ENCODE data around the gene PUSL1.

PUSL1 gene

GRCh38 chr1:1306070-1306660, 2.2 kb upstream of the PUSL1 start:
- no peak overlapping the region for H2BK5ac ChIP-seq (ENCODE audit: low read depth, low read length, poor library complexity, severe bottlenecking)
- peaks cover 63% of the 10 kb centered on the region for H3K4me1 ChIP-seq (ENCODE audit: control insufficient read depth, insufficient read depth, low read depth, low read length)
- H3K23ac ChIP-seq (ENCODE audit: low read length in 2 of 2): no peak overlapping the region
- peak overlapping the region in 1 of 2 experiments; percentile 93 for H3K14ac ChIP-seq (ENCODE audit: low read length in 2 of 2)
- H2BK120ac ChIP-seq (ENCODE audit: low read depth, low read length): peak overlapping the region; percentile 36
- H3K18ac ChIP-seq (ENCODE audit: low read depth in 1 of 2, low read length in 2 of 2): peak overlapping the region; percentile 40 to 71
- H3K4me3 ChIP-seq (ENCODE audit: insufficient read depth in 1 of 2, low read depth in 1 of 2, low read length in 2 of 2): peak overlapping the region in 1 of 2 experiments; percentile 89
- peak overlapping the region; percentile 81 for H3K27ac ChIP-seq (ENCODE audit: low read length, poor library complexity, severe bottlenecking)
- no peak overlapping the region for H2AFZ ChIP-seq (ENCODE audit: low read depth, low read length)
- peak overlapping the region; percentile 80 for H3K4me2 ChIP-seq (ENCODE audit: low read length, poor library complexity, severe bottlenecking)
- H2BK12ac ChIP-seq (ENCODE audit: low read length in 2 of 2): peak overlapping the region; percentile 35 to 89
- peak overlapping the region; percentile 82 for H3K9ac ChIP-seq (ENCODE audit: low read length)
- WGBS: 47% methylated on average over 11 of the region's 11 CpGs
- peaks cover 22% of the 10 kb centered on the region for H3K79me1 ChIP-seq (replicated peaks; ENCODE audit: low read length, poor library complexity, severe bottlenecking)
- H3K4ac ChIP-seq (ENCODE audit: low read depth in 1 of 2, low read length in 2 of 2): peak overlapping the region in 1 of 2 experiments; percentile 74
- peak overlapping the region; percentile 52 for H4K8ac ChIP-seq (ENCODE audit: low read length)
- H2BK15ac ChIP-seq (ENCODE audit: low read depth, poor library complexity, severe bottlenecking): peak overlapping the region; percentile 26
- H4K91ac ChIP-seq (ENCODE audit: low read length): peak overlapping the region; percentile 14
- peak overlapping the region; percentile 33 for H2AK5ac ChIP-seq (ENCODE audit: low read length, severe bottlenecking)
- H3K9me3 ChIP-seq (ENCODE audit: control insufficient read depth, low read length): no peaks in the 10 kb centered on the region
- peaks cover 13 to 49% of the 10 kb centered on the region in 2 experiments for H3K36me3 ChIP-seq (ENCODE audit: control insufficient read depth in 1 of 2, insufficient read depth in 2 of 2, low read depth in 1 of 2, low read length in 2 of 2)
- DNase-seq: peak; percentile 52
- H3K27me3 ChIP-seq (ENCODE audit: control insufficient read depth in 1 of 2, insufficient read depth in 1 of 2, low read length in 2 of 2): no peaks in the 10 kb centered on the region

DNA sequence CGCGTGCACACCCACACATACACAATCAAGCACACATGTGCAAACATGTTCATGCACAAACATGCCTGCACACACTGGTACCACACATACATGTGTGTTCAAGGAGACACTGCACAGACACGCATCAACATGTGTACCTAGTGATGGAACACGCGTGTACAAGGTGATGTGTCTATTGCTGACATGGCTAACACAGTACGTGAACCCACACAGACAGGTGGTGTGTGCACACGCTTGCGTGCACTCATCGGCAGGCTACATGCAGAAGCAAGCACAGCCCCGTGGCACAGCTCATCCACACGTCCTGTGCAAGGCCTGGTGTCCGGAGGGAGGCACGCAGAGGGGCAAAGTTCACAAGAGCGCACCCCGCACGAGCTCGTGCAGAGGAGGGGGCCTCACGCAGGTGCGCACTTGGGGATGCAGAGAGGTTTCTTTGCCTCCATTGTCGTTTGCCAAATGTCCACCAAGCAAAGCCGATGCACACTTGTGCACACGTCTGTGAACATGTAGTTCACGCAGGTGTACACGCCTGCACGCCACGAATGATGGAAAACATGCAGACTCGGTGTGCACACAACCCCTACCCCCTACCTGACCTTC, 1.6 kb upstream of the PUSL1 start:
- Histone ChIP-seq H4K8ac (ENCODE audit: low read length) (no peak overlapping the region), H2AK5ac (ENCODE audit: low read length, severe bottlenecking) (no peak overlapping the region), H3K14ac (ENCODE audit: low read length in 2 of 2) (peak overlapping the region in 1 of 2 experiments; percentile 93), H3K27me3 (ENCODE audit: control insufficient read depth in 1 of 2, insufficient read depth in 1 of 2, low read length in 2 of 2) (no peaks in the 10 kb centered on the region), H3K4me1 (ENCODE audit: control insufficient read depth, insufficient read depth, low read depth, low read length) (peaks cover 63% of the 10 kb centered on the region), H2BK15ac (ENCODE audit: low read depth, poor library complexity, severe bottlenecking) (no peak overlapping the region), H3K9me3 (ENCODE audit: control insufficient read depth, low read length) (no peaks in the 10 kb centered on the region), H3K27ac (ENCODE audit: low read length, poor library complexity, severe bottlenecking) (no peak overlapping the region), H3K79me1 (replicated peaks; ENCODE audit: low read length, poor library complexity, severe bottlenecking) (peaks cover 20% of the 10 kb centered on the region), H2AFZ (ENCODE audit: low read depth, low read length) (no peak overlapping the region), H2BK120ac (ENCODE audit: low read depth, low read length) (no peak overlapping the region), H3K9ac (ENCODE audit: low read length) (peak overlapping the region; percentile 82), H3K4ac (ENCODE audit: low read depth in 1 of 2, low read length in 2 of 2) (peak overlapping the region in 1 of 2 experiments; percentile 79), H3K18ac (ENCODE audit: low read depth in 1 of 2, low read length in 2 of 2) (peak overlapping the region in 1 of 2 experiments; percentile 70), H2BK12ac (ENCODE audit: low read length in 2 of 2) (peak overlapping the region in 1 of 2 experiments; percentile 1), H2BK5ac (ENCODE audit: low read depth, low read length, poor library complexity, severe bottlenecking) (no peak overlapping the region), H3K4me3 (ENCODE audit: insufficient read depth in 1 of 2, low read depth in 1 of 2, low read length in 2 of 2) (peak overlapping the region; percentile 82 to 89), H4K91ac (ENCODE audit: low read length) (peak overlapping the region; percentile 71), H3K36me3 (ENCODE audit: control insufficient read depth in 1 of 2, insufficient read depth in 2 of 2, low read depth in 1 of 2, low read length in 2 of 2) (peaks cover 19 to 52% of the 10 kb centered on the region in 2 experiments), H3K23ac (ENCODE audit: low read length in 2 of 2) (no peak overlapping the region), H3K4me2 (ENCODE audit: low read length, poor library complexity, severe bottlenecking) (peak overlapping the region; percentile 77)
- 62% methylated on average over 27 of the region's 27 CpGs for WGBS
- peak; percentile 24 for DNase-seq

- peak overlapping the region; percentile 26 for H3K27ac ChIP-seq (ENCODE audit: low read length, poor library complexity, severe bottlenecking)
- no peak overlapping the region for H2AK5ac ChIP-seq (ENCODE audit: low read length, severe bottlenecking)
- peak overlapping the region; percentile 54 to 79 for H3K4ac ChIP-seq (ENCODE audit: low read depth in 1 of 2, low read length in 2 of 2)
- H3K14ac ChIP-seq (ENCODE audit: low read length in 2 of 2): peak overlapping the region in 1 of 2 experiments; percentile 93
- no peak overlapping the region for H2BK5ac ChIP-seq (ENCODE audit: low read depth, low read length, poor library complexity, severe bottlenecking)
- peak overlapping the region; percentile 68 to 70 for H3K18ac ChIP-seq (ENCODE audit: low read depth in 1 of 2, low read length in 2 of 2)
- no peak overlapping the region for H2AFZ ChIP-seq (ENCODE audit: low read depth, low read length)
- H4K91ac ChIP-seq (ENCODE audit: low read length): peak overlapping the region; percentile 71
- no peaks in the 10 kb centered on the region for H3K9me3 ChIP-seq (ENCODE audit: control insufficient read depth, low read length)
- H3K79me1 ChIP-seq (replicated peaks; ENCODE audit: low read length, poor library complexity, severe bottlenecking): peaks cover 16% of the 10 kb centered on the region
- 1% methylated on average over 61 of the region's 83 CpGs for WGBS
- H4K8ac ChIP-seq (ENCODE audit: low read length): no peak overlapping the region
- H3K36me3 ChIP-seq (ENCODE audit: control insufficient read depth in 1 of 2, insufficient read depth in 2 of 2, low read depth in 1 of 2, low read length in 2 of 2): peaks cover 20 to 53% of the 10 kb centered on the region in 2 experiments
- H2BK12ac ChIP-seq (ENCODE audit: low read length in 2 of 2): peak overlapping the region in 1 of 2 experiments; percentile 42
- DNase-seq: peak; percentile 53
- H2BK15ac ChIP-seq (ENCODE audit: low read depth, poor library complexity, severe bottlenecking): peak overlapping the region; percentile 23
- peak overlapping the region; percentile 82 for H3K9ac ChIP-seq (ENCODE audit: low read length)
- peak overlapping the region; percentile 82 to 89 for H3K4me3 ChIP-seq (ENCODE audit: insufficient read depth in 1 of 2, low read depth in 1 of 2, low read length in 2 of 2)
- H3K23ac ChIP-seq (ENCODE audit: low read length in 2 of 2): peak overlapping the region; percentile 73 to 84
- H2BK120ac ChIP-seq (ENCODE audit: low read depth, low read length): peak overlapping the region; percentile 62
- no peaks in the 10 kb centered on the region for H3K27me3 ChIP-seq (ENCODE audit: control insufficient read depth in 1 of 2, insufficient read depth in 1 of 2, low read length in 2 of 2)
- H3K4me1 ChIP-seq (ENCODE audit: control insufficient read depth, insufficient read depth, low read depth, low read length): peaks cover 60% of the 10 kb centered on the region
- peak overlapping the region; percentile 77 for H3K4me2 ChIP-seq (ENCODE audit: low read length, poor library complexity, severe bottlenecking)
These were observed 1.0 kb upstream of the PUSL1 start for GRCh38 chr1:1307261-1307922.

All from mesenchymal stem cell (in vitro differentiated cells and primary cell).